Measurements from ENCODE around the gene TMC3. TPM values are rescaled to one million over a fixed set of nuclear protein-coding genes. Genes with fewer than 3 reads are reported as not detected.

Gene TMC3
- total RNA-seq, 1 donor from 2014 or later: 0.07 TPM

DNA sequence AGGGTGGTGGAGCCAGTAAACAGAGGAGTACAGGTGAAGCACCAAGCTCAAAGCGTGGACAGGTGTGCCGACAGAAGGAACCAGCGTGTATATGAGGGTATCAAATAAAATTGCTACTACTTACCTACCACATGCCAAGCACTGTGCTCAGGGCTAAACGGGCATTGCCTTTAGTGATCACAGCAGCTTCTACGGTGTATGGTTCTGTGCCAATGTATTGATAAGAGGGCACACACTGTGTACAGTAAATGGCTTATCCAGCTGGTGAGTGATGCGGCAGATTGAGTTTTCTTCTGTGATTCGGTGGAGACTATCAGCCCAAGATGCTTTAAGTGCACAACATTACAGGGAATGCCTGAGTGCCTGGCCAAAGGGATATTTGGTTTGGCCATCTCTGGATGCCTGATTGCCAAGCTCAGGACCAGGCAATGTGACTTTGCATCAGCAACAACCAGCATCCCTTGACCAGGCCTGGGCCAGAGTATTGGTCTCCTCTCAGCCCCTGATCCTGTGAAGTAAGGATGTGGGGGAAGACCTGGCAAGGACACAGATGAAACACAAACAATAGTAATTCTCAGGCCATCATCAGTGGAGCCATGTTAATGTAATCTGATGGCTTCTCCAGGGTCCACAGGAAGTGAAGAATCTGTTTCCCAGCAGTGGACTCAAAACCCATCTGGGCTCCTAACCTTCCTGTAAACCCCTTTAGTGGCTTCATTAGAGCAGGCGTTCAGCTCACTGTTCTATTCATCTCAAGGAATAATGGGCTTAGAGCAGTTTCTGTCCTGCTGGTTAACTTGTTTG, 64.2 kb downstream of the TMC3 start:
- no peak for DNase-seq (ENCODE audit: extremely low spot score, unreplicated experiment)
- H3K27ac Mint-ChIP-seq: no peak overlapping the region
- H3K9me3 Mint-ChIP-seq: no peaks in the 10 kb centered on the region
- TF ChIP-seq, protein P1, sequence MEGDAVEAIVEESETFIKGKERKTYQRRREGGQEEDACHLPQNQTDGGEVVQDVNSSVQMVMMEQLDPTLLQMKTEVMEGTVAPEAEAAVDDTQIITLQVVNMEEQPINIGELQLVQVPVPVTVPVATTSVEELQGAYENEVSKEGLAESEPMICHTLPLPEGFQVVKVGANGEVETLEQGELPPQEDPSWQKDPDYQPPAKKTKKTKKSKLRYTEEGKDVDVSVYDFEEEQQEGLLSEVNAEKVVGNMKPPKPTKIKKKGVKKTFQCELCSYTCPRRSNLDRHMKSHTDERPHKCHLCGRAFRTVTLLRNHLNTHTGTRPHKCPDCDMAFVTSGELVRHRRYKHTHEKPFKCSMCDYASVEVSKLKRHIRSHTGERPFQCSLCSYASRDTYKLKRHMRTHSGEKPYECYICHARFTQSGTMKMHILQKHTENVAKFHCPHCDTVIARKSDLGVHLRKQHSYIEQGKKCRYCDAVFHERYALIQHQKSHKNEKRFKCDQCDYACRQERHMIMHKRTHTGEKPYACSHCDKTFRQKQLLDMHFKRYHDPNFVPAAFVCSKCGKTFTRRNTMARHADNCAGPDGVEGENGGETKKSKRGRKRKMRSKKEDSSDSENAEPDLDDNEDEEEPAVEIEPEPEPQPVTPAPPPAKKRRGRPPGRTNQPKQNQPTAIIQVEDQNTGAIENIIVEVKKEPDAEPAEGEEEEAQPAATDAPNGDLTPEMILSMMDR (conservative IDR thresholded peaks at IDR 0.05): no peak
- no peak overlapping the region for H3K4me3 Mint-ChIP-seq
- no peaks in the 10 kb centered on the region for H3K27me3 Mint-ChIP-seq
- no peaks in the 10 kb centered on the region for H3K4me1 Mint-ChIP-seq (ENCODE audit: unreplicated experiment)
- peaks cover 11% of the 10 kb centered on the region for H3K36me3 Mint-ChIP-seq

DNA sequence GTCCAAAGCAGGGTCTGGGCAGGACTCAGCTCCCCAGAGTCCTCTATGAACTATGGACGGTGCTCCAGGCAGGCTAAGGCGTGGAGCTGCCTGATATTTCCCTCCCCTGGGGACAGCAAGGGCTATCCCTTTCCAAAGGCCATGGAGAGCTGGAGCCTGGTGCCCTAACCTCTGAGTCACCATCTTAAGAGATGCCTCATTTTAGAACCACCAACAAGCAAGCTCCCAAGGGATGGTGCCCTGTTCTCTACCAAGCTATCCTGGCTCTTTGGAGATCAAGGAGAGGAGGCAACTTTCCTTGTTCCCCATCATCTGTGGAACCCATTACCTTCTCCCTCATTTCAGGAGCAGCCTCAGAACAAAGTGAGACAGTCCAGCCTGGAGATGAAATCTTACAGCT, 65.8 kb downstream of the TMC3 start:
- TF ChIP-seq, protein P1 (conservative IDR thresholded peaks at IDR 0.05): no peak
- Mint-ChIP-seq H3K27me3 (no peaks in the 10 kb centered on the region), H3K4me3 (no peak overlapping the region), H3K27ac (no peak overlapping the region), H3K36me3 (peaks cover 11% of the 10 kb centered on the region), H3K4me1 (ENCODE audit: unreplicated experiment) (peaks cover 14% of the 10 kb centered on the region), H3K9me3 (no peaks in the 10 kb centered on the region)
- no peak for DNase-seq (ENCODE audit: extremely low spot score, unreplicated experiment)

DNA sequence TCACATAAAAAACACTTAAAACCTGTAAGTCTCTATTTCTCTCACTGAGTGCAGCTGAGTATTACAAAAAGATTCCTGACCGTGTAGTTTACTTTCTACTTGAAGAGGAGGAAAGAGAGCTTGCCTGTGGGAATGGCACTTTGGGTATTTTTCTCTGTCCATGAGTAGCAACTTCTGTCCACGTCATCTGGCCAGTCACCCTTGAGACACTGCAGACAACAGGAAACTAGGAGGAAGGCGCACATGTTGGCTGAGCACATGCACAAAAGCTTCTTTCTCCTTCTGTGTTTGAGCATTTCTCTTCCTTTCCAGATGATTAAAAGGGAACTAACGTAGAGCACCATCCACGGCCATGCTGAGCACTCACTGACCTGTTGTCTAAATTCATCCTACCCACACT, 69.8 kb downstream of the TMC3 start:
- H3K4me1 Mint-ChIP-seq (ENCODE audit: unreplicated experiment): peaks cover 15% of the 10 kb centered on the region

DNA sequence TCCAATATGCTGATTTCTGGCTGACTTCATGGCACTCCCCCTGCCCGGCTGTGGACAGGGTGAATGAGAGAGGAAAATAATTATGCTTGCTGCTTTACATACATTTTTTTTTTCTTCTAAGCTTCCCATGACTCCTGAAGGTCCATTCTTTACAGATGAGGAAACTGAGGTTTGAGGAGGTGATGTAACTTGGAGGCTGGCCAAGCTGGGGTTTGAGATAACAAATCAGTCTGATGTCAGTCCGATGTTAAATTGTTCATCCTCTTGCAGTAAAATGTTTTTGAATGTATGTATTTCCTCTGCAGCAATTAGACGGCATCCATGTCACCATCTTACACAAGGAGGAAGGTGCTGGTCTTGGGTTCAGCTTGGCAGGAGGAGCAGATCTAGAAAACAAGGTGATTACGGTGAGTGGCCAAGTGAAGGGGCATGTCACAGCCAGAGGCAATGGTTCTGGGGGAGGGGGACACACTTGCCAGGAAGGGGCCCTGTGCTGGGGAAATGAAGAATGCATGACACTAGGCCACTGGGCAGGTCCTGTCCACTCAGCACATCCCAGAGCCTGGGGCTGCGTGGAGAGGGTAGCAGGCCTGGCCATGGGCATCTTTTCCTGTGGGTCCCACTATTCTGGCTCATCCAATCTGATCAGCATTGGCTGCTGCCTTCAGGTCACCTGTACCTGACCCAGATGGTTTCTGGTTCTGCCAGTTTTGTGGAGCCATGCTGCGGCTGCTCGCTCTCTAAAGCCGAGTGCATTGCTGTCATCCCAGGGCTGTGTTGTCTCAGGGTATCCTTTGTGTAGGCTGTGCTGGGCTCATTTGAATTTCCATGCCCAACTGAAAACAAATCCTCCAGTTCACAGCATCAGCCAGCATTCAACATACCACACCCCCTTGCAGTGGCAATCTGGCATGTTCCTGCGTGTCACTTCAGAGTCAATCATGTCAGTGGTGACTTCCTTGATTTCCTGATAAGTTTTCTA, 70.5 kb downstream of the TMC3 start:
- H3K27me3 Mint-ChIP-seq: no peaks in the 10 kb centered on the region
- H3K27ac Mint-ChIP-seq: peak overlapping the region; percentile 70
- no peak for DNase-seq (ENCODE audit: extremely low spot score, unreplicated experiment)
- no peaks in the 10 kb centered on the region for H3K36me3 Mint-ChIP-seq
- no peak overlapping the region for H3K4me3 Mint-ChIP-seq
- H3K9me3 Mint-ChIP-seq: no peaks in the 10 kb centered on the region
- TF ChIP-seq, protein P1 (conservative IDR thresholded peaks at IDR 0.05): no peak
- peaks cover 15% of the 10 kb centered on the region for H3K4me1 Mint-ChIP-seq (ENCODE audit: unreplicated experiment)

More for the DNA sequence above, 69.8 kb downstream of the TMC3 start:
- no peak overlapping the region for H3K4me3 Mint-ChIP-seq
- no peaks in the 10 kb centered on the region for H3K27me3 Mint-ChIP-seq
- TF ChIP-seq, protein P1 (conservative IDR thresholded peaks at IDR 0.05): no peak
- H3K9me3 Mint-ChIP-seq: no peaks in the 10 kb centered on the region
- no peaks in the 10 kb centered on the region for H3K36me3 Mint-ChIP-seq
- peak overlapping the region; percentile 70 for H3K27ac Mint-ChIP-seq
- no peak for DNase-seq (ENCODE audit: extremely low spot score, unreplicated experiment)

DNA sequence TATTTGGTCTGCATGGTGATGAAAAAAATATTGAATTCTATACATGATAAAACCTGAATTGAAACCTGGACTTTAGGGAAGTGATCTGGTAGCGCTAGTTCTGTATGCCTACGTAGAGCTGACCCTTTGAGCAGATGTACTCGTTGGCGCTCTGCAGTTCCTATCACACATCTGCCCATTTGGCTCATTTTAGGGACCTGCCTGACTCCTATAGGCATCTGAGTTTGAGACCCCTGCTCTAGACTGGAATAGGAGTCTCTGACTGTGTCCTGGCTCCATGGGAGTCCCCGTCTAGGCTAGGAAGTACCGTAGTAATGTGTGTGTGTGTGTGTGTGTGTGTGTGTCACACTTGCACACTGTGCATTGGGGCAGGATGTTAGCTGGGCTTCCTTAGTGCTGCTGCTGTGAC, 71.3 kb downstream of the TMC3 start:
- Mint-ChIP-seq H3K27me3 (no peaks in the 10 kb centered on the region), H3K36me3 (no peaks in the 10 kb centered on the region), H3K27ac (no peak overlapping the region), H3K4me1 (ENCODE audit: unreplicated experiment) (peaks cover 15% of the 10 kb centered on the region), H3K4me3 (no peak overlapping the region), H3K9me3 (no peaks in the 10 kb centered on the region)
- TF ChIP-seq, protein P1 (conservative IDR thresholded peaks at IDR 0.05): no peak
- no peak for DNase-seq (ENCODE audit: extremely low spot score, unreplicated experiment)
